ENCODE data around the gene SLC25A47.

Gene SLC25A47

GRCh38 chr14:100290607-100291304, 32.4 kb upstream of the SLC25A47 start:
- no peak for TF ChIP-seq CTCF (IDR thresholded peaks at IDR 0.05; ENCODE audit: borderline replicate concordance, control extremely low read depth, extremely low read depth, insufficient read depth, missing control alignments)
- no peak for DNase-seq (ENCODE audit: low spot score)
- in situ Hi-C loops (cut with MboI; ENCODE audit: low sequenced_read_pairs, unreplicated experiment) = loop anchor here (25.0 kb wide), 1 partner anchor 347 kb away; no protein-coding TSS in a partner anchor

- in situ Hi-C loops (cut with MboI; ENCODE audit: low sequenced_read_pairs, unreplicated experiment) = loop anchor here (25.0 kb wide), 1 partner anchor 346 kb away; no protein-coding TSS in a partner anchor
- no peak for TF ChIP-seq CTCF (IDR thresholded peaks at IDR 0.05; ENCODE audit: borderline replicate concordance, control extremely low read depth, extremely low read depth, insufficient read depth, missing control alignments)
- DNase-seq (ENCODE audit: low spot score) = no peak
Measured at GRCh38 chr14:100291305-100292075, 31.6 kb upstream of the SLC25A47 start.

- in situ Hi-C loops (cut with MboI; ENCODE audit: low sequenced_read_pairs, unreplicated experiment) = loop anchor here (25.0 kb wide), 1 partner anchor 345 kb away; no protein-coding TSS in a partner anchor
- no peak for TF ChIP-seq CTCF (IDR thresholded peaks at IDR 0.05; ENCODE audit: borderline replicate concordance, control extremely low read depth, extremely low read depth, insufficient read depth, missing control alignments)
- no peak for DNase-seq (ENCODE audit: low spot score)
Measured at GRCh38 chr14:100292301-100292775, 30.8 kb upstream of the SLC25A47 start.

- in situ Hi-C loops (cut with MboI; ENCODE audit: low sequenced_read_pairs, unreplicated experiment) = loop anchor here (25.0 kb wide), 1 partner anchor 344 kb away; no protein-coding TSS in a partner anchor
- no peak for DNase-seq (ENCODE audit: low spot score)
- no peak for TF ChIP-seq CTCF (IDR thresholded peaks at IDR 0.05; ENCODE audit: borderline replicate concordance, control extremely low read depth, extremely low read depth, insufficient read depth, missing control alignments)
Measured at GRCh38 chr14:100292776-100293461, 30.2 kb upstream of the SLC25A47 start.

GRCh38 chr14:100293497-100294212, 29.5 kb upstream of the SLC25A47 start:
- no peak for TF ChIP-seq CTCF (IDR thresholded peaks at IDR 0.05; ENCODE audit: borderline replicate concordance, control extremely low read depth, extremely low read depth, insufficient read depth, missing control alignments)
- DNase-seq (ENCODE audit: low spot score) = no peak
- in situ Hi-C loops (cut with MboI; ENCODE audit: low sequenced_read_pairs, unreplicated experiment) = loop anchor here (25.0 kb wide), 1 partner anchor 344 kb away; no protein-coding TSS in a partner anchor
